CMK (cell line): ENCODE measurements around the gene FXN.
A peak's percentile ranks its signal among the peaks of the same experiment; 100 is the strongest.
"Not testable (repeated sequence)": the region's sequence is repeated elsewhere in the genome, so short reads cannot be mapped to it uniquely, and the experiment has no call there.

Experiments used
- DNase-seq: peaks from one replicate; pipeline ENCODE4 v3.0.0-alpha.2; 2010; ENCODE audit warnings: low read depth

FXN gene

GRCh38 chr9:69104830-69105527 is 69.4 kb downstream of the FXN start:
- DNase-seq, result no peak

GRCh38 chr9:69107771-69108170 is 72.2 kb downstream of the FXN start:
- DNase-seq, result no peak

- DNase-seq, result not testable (repeated sequence)
Observed at GRCh38 chr9:69108706-69109105, 73.2 kb downstream of the FXN start.

- no peak for DNase-seq
Observed at GRCh38 chr9:69109152-69109551, 73.6 kb downstream of the FXN start.

- not testable (repeated sequence) for DNase-seq
Observed at GRCh38 chr9:69112646-69113045, 77.1 kb downstream of the FXN start.

- no peak for DNase-seq
Observed at GRCh38 chr9:69115621-69116020, 80.1 kb downstream of the FXN start.

- DNase-seq, result no peak
Observed at GRCh38 chr9:69118656-69119055, 83.1 kb downstream of the FXN start.

- DNase-seq, result no peak
Observed at GRCh38 chr9:69120380-69121154, 85.0 kb downstream of the FXN start.

- DNase-seq, result peak; percentile 2
Observed at GRCh38 chr9:69121155-69122081, 85.9 kb downstream of the FXN start.

- no peak for DNase-seq
Observed at GRCh38 chr9:69122082-69122548, 86.6 kb downstream of the FXN start.

- no peak for DNase-seq
Observed at GRCh38 chr9:69122549-69123141, 87.1 kb downstream of the FXN start.

GRCh38 chr9:69130456-69131441 is 95.2 kb downstream of the FXN start:
- DNase-seq, result no peak

- DNase-seq, result no peak
Observed at GRCh38 chr9:69131682-69132081, 96.1 kb downstream of the FXN start.

GRCh38 chr9:69132361-69132760 is 96.8 kb downstream of the FXN start:
- DNase-seq, result no peak

- DNase-seq, result no peak
Observed at GRCh38 chr9:69134412-69134811, 98.9 kb downstream of the FXN start.

GRCh38 chr9:69136185-69136584 is 100.6 kb downstream of the FXN start:
- no peak for DNase-seq

GRCh38 chr9:69136779-69137178 is 101.2 kb downstream of the FXN start:
- no peak for DNase-seq

- DNase-seq, result no peak
Observed at GRCh38 chr9:69137311-69137710, 101.8 kb downstream of the FXN start.

- DNase-seq, result no peak
Observed at GRCh38 chr9:69139596-69139995, 104.0 kb downstream of the FXN start.

- DNase-seq, result no peak
Observed at GRCh38 chr9:69140123-69140735, 104.7 kb downstream of the FXN start.
